GM10266 (cell line): Measurements from ENCODE around the gene CACNA1E.

Experiments used
- DNase-seq: peaks from one replicate; pipeline ENCODE4 v3.0.0; 2012; ENCODE audit errors: extremely low spot score
- TF ChIP-seq, protein P1 (sequence below): IDR thresholded peaks from 2 replicates; pipeline ENCODE4 v1.5.1; 2012; ENCODE audit warnings: mild to moderate bottlenecking, low read depth; ENCODE audit not compliant: control insufficient read depth, insufficient read depth; ENCODE audit errors: missing control alignments

Gene CACNA1E

DNA sequence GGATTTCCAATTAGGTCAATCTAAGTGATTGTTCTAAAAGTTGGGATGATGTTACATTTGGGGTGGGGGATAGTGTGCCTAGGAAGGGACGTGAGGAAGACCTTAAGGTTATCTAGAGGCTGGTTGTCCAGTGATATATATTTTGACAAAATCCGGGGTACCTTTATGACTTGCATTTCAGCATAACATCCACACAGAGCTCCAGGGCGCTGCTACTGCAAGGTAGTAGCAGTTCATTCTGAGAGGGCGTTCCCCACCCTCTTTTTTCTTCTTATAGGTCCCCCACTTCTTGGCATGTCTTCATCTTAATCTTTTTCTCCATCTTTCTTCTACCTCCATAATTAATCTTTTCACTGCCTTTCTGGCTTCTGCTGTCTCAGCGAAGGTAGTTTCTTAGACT, 161.9 kb downstream of the CACNA1E start:
- TF ChIP-seq, protein P1, sequence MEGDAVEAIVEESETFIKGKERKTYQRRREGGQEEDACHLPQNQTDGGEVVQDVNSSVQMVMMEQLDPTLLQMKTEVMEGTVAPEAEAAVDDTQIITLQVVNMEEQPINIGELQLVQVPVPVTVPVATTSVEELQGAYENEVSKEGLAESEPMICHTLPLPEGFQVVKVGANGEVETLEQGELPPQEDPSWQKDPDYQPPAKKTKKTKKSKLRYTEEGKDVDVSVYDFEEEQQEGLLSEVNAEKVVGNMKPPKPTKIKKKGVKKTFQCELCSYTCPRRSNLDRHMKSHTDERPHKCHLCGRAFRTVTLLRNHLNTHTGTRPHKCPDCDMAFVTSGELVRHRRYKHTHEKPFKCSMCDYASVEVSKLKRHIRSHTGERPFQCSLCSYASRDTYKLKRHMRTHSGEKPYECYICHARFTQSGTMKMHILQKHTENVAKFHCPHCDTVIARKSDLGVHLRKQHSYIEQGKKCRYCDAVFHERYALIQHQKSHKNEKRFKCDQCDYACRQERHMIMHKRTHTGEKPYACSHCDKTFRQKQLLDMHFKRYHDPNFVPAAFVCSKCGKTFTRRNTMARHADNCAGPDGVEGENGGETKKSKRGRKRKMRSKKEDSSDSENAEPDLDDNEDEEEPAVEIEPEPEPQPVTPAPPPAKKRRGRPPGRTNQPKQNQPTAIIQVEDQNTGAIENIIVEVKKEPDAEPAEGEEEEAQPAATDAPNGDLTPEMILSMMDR: no peak

DNA sequence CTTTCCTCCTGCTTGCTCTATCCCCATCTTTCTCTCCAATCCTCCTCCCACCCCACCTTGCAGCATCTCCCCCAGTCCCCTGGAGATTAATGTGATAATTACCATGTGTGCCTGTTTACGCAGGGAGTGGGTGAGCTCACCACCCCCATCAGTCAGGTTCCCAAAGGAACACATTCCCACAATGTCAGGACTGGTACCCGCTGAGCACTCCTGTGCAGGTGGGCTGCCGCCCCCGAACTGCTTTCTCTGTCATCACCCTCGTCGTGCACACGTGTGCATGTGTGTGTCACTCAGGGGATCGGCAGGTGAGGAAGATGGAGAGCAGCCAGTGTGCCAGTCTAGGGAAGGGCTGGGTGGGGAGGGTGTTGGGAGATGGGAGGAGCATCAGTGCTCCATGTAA, 163.4 kb downstream of the CACNA1E start:
- TF ChIP-seq, protein P1: no peak
- DNase-seq: no peak

More for the DNA sequence above, 161.9 kb downstream of the CACNA1E start:
- DNase-seq: no peak

DNA sequence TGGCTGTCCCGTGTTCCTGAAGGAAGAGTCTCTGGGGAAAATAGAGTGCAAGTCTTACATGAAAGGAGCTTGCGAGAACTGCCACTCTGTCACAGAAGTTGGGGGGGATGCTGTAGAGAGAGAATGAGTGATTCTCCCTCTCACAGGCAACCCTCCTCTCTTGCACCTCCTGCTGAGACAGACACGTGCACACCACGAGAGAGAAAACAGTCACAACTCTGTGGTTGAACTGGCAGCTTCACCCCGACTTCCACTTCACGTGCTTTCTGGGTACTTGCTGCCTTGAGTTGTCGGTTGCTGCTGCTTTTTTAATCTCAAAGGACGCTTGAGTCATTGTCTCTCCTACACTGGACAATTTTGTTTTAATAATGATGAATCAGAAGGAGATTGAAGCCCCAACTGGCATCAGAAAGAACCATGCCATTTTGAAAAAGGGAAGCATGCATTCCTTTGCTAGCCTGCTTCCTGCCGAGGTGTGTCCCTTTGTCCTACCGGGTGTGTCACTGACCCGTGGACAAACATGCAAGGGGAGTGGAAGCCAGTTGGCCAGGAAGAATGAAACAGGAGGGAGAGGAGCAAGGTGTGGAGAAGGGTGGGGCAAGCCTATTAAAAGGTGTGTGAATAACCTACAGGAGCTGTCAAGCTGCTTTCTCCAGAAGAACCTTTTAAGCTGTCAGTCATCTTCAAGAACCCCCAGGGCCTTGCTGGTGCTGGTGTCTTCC, 164.2 kb downstream of the CACNA1E start:
- TF ChIP-seq, protein P1: no peak
- DNase-seq: no peak

DNA sequence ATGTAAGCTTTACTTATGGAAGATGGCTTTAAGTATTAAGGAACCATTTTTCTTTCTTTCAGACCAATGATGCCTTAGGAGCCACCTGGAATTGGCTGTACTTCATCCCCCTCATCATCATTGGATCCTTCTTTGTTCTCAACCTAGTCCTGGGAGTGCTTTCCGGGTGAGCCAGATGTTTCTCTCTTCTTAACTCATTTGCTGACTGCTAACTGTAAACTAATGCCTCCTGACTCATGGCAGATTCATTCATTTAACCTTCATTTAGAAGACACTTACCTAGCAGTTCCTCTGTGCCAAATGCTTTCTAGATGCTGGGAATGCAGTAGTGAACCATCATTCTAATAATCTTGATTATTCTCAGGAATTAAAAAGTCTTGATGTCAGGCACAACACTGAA, 168.0 kb downstream of the CACNA1E start:
- DNase-seq: no peak
- TF ChIP-seq, protein P1: no peak

DNA sequence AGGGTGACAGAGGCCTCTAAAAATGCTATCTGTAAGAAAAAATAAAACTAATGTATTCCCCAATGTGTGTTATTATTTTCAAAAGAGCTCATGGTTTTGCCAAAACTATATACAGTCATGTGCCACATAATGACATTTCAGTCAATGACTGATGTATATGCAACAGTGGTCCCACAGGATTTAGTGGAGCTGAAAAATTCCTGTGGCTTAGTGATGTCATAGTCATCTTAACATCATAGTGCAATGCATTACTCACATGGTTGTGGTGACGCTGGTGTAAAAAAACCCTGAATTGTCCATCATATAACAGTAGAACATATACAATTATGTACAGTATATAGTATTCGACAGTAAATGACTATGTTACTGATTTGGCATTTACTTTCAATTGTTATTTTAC, 172.4 kb downstream of the CACNA1E start:
- DNase-seq: no peak
- TF ChIP-seq, protein P1: no peak

DNA sequence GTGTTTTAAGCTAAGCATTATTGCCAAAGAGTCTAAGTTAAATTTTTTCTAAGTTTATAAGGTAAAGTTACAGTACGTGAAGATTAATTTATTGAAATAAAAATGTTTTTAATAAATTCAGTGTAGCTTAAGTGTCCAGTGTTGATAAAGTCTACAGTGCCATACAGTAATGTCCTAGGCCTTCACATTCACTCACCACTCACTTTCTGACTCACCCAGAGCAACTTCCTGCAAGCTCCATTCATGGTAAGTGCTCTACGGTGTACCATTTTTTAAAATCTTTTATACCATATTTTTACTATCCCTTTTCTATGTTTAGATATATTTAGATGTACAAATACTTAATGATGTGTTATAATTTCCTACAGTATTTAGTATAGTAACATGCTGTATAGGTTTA, 173.2 kb downstream of the CACNA1E start:
- no peak for DNase-seq
- TF ChIP-seq, protein P1: no peak

DNA sequence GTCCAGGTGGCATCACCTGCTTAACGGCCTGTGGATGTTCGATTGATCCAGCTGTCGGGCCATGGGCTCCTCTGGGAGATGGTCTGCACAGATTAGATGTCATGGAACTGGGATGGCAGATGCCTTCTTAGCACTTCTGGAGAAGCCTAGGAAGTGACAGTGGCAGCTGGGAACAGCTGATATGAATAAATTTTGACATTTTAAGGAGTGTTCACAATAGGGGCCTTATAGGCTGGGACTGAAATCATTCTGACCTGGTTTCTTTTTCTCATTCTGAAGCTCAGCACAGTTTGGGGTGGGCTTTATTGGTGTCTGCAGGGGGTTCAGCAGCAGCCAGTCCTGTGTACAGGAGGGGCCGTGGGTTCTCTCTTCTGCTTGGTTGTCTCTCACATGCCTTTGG, 175.3 kb downstream of the CACNA1E start:
- DNase-seq: no peak
- TF ChIP-seq, protein P1: no peak
